ENCODE measurements around the gene ADORA3.
A peak's percentile ranks its signal among the peaks of the same experiment; 100 is the strongest.

Gene ADORA3

DNA sequence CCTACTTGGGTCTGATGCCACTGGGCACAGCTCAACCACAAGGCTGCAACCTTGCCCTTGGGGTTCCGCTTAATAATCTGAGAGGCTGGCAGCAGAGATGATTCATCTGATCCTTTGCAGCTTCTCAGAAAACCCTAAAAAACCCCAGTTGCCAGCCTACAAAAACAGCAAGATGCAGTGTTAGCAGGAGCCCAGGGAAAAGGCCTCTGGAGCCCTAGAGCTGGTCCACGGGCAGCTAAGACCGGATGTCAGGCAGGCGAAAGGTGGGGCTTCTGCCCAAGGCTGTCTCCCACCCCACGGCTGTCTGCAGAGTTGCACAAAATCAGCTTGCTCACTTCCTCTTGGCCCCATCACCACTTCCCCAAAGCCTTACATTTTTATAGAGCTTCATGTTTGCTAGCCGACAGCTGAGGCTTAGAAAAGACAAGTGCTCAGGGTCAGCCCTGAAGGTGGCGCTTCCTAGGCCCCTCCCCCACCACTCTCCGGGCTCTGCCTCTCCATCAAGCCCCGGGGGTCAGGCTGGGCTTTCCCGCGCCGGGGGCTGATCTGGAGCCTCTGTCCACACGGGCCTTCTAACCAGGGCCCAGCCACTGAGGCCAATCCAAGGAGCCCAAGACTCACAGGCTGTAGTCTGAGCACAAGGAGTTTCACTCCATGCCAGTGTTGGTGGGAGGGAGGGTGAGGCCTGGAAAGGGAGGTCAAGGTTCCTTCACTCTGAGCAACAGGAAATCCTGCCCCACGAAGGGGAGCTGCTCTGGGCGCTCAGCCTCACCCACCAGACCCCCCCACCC is 4.2 kb upstream of the ADORA3 start:
- peak; percentile 68 for DNase-seq

DNA sequence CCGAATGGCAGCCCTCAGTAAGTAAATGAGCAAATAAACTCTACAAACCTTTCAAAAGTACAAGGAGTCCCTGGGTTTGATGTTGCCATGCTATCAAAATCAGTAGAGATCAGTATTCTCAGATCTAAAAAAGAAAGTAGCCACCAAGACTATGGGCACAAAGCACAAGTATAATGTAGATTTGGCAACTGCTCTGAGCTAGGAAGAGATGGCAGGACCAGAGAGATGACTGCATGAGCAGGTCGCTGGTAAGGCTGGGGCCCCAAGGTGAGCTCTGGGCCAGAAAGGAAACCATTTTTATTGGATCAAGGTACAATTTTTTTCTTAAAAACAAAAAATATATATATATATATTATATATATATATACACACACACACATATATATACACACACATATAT is 3.1 kb upstream of the ADORA3 start:
- no peak for DNase-seq

DNA sequence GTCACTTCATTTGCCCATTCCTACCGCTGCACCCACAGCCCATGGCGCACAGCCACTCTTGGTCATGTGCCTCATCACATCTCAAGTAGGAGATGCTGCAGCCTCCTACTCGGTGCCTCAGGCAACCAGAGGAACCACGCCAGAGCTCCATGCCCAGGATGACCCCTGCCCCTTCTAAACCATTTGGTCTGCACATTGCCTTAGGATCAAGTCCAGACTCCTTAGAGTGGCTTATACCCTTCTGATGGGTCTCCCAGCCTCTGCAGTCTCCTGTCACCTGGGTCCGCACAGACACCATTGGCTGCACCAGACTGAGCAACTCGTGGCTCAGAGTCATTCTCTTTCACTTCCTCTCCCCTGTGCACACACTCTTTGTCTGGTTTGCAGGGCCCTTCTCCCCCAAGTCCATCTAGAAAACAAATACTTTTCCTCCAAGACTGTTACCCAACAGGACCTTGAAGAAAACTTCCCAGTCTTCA is 2.2 kb upstream of the ADORA3 start:
- no peak for DNase-seq

DNA sequence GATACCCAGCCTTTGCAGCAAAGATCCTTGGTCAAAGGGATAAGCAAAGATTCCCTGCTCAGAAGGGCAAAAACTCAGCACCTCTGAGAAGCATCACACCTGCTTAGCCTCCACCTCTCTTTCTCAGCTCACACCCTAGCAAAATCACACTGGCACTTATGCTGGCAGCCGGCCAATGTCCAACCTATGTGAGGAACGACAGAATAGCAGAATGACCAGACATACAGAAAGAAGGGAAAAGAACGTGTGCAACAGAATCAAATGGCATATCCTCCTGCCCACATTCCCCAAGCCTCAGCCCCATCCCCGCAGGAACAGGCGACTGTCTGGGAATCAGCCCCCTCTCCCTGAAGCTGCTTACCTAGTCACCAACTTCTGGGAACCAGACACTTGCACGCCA is 664 bp upstream of the ADORA3 start:
- no peak for DNase-seq

DNA sequence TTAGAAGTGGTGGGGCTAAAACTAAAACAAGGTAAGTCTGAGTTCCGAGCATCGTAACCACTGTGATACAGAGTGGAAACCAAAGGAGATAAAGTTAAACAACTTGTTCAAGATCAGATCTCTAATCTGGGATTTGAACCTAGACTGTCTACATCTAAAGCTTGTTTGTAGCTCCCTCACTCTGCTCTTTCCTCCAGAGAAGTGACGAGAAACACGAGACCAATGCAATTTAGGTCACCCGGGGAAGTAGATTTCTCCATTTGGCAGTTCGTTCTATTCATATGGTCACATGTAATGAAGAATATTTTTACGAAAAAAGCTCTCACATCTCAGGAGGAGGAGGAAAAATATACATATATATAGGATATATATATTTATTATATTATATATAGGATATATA is 1.8 kb downstream of the ADORA3 start:
- no peak for DNase-seq

DNA sequence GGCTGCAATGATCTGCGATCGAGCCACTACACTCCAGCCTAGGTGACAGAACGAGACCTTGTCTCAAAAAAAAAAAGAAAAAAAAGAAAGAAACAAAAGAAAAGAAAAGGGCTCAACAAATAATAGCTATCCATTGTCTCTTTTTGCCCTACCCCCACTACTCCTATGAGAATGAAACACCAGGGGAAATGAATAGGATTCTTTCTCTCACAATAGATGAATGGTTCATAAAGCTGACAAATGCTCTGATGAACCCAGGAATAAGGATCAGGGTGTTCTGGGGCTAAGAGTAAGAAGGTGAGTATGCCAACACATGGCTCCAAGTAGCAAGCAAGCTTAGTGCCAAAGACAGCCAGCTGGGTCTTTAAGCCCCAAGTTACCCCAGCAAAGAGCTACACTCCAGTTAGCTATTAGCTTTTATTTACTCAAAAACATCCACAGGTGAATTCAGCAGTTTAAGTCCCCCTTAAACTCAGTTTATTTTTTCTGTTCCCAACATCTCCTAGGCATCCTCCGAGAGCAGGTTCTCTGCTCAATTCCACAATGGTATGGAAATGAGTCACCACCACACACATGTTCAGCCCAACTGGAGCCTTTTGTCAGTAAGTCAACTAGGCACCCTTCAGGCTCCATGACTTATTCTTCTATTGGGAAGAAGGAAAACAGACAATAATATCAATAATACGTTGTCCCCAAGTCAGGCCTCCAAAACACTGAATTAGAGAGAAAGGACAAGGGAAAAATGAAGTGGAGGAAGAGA is 4.2 kb downstream of the ADORA3 start:
- DNase-seq, result no peak

DNA sequence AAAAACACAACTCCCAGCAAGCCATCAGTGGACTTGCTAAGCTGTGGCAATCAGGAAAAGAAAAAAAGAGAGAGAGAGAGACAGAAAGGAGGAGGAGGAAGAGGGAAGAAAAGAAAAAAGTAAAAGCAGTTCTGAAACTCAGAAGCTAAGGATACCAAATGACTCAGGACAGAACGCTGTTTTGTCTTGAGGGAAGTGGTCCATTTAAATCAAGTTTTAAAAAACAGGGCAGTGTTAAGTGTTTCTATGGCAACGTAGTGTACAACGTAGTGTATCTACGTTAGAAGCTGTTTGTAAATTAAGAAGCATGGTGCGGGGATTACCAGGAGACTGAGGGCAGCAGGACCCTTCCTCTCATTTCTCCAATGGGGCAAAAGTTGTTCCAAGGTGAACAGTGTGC is 5.8 kb downstream of the ADORA3 start:
- DNase-seq, result no peak

DNA sequence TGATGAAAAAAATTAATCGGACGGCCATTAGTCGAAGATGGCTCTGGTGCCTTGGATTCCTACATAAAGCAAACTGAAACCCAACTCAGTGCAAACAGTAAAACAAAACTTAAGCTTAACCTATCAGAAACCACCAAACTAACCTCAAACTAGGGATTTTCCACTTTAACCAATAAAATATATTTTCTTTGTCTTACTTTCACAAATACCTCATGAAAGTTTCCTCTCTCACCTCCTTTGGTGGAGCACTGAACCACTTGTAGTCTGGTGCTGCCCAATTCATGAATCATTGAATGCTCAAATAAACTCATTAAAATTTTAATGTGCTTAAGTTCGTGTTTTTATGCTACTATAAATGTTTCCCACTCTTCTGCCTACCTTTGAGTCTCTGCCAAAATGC is 7.0 kb downstream of the ADORA3 start:
- no peak for DNase-seq

DNA sequence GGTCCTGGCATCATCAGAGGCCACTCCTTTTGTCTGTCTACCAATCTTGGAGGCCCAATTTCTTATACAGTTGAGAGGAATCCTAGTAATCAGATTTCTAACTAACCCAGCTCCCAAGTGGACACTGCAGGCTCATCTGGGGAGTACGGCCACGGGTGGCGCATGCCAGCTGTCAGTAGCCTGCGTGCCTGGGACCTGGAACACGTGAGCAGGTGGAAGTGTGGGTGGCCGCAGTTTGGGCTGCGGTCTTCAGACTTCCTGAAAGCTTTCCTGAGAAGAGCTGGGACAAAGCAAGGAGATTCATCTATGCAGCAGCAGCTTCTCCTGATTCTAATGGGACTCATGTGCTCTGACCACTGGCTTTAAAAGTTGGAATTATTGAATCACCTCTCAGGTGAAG is 12.4 kb downstream of the ADORA3 start:
- no peak for DNase-seq

DNA sequence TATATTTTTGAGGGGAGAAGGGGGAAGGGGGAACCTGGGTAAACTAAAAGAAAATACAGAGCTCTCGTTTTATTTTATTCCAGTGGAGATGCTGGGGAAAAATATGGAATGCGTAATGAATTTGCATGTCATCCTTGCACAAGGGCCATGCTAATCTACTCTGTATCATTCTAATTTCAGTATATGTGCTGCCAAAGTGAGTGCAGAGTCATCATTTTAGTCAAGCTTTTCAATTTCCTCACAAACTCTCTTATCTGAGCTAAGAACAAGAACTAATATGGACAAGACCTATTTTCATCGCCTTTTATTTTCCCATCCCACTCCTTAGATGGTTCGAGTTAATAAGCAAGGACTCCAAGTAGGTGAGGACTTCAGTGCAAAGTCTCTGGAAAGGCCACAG is 13.2 kb downstream of the ADORA3 start:
- DNase-seq, result no peak

DNA sequence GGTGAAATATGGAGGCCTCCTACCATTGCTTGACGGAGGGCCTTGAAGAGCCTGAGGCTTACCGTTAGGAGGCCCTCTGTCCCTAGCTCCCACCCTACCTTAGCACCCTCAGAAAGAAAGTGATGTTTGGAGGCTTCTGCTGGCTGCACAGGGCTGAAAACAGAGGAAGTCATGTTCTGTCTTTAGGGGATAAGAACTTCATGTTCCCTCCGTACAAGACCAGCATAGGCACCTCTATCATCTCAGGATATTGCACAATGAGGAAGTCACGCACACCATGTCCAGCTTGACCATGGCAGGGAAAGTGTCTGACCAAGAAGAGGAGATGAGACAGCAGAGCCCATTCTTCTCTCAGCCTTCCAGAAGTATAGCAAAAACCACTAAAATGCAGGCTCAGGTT is 13.8 kb downstream of the ADORA3 start:
- DNase-seq, result no peak

DNA sequence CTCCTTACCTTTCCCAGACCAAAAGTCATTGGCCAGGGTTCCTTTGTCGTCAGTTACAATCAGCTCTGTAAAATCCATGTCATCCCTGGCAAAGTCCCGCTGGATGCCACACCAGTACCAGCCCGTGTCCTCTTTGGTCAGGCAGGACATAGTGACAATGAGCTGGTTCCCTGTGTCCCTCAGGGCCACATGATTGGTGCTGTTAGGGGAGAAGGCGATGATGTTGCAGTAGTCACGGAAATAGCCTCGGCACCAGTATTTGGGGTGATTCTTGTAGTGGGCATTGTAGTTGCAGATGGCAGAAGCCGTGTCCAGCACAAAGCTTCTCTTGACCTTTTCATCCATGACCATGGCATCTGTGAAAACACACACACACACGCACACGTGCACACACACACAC is 14.8 kb downstream of the ADORA3 start:
- no peak for DNase-seq

DNA sequence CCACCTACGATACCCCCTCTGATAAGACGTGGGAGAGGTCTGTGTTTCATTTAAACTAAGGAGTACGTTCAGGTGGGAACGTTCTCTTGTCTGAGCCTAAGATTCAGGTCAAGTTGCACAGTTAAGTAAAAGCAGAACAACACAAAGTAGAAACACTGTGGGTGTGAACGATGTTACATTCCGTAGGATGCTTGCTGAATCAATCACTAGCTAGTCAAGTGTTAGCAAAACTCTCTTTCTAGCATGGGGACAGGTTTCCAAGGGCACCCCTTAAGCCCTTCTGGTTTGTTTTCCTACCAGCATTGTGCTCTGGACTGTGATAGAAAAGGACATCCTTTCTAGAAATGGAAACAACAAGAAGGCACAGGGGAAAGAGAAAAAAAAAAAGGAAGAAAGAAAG is 16.3 kb downstream of the ADORA3 start:
- no peak for DNase-seq

DNA sequence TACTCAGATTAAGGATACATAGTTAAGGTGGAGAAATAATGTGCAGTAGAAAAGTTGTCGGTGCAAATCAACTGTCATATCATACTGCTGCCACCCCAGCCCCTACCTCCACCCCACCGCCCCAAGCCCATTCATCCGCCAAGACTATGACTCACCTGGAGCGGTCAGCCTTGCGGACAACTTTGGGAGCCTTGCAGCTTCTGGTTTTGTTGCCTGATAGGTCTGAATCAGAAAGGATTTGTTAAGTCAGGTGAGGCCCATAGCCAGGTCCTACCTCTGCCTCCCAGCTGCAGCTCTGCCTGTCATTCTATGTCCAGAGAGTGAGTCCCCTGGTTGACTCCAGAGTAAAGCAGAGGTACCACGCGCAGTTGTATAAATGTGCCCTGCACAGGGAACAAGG is 17.0 kb downstream of the ADORA3 start:
- DNase-seq, result no peak

DNA sequence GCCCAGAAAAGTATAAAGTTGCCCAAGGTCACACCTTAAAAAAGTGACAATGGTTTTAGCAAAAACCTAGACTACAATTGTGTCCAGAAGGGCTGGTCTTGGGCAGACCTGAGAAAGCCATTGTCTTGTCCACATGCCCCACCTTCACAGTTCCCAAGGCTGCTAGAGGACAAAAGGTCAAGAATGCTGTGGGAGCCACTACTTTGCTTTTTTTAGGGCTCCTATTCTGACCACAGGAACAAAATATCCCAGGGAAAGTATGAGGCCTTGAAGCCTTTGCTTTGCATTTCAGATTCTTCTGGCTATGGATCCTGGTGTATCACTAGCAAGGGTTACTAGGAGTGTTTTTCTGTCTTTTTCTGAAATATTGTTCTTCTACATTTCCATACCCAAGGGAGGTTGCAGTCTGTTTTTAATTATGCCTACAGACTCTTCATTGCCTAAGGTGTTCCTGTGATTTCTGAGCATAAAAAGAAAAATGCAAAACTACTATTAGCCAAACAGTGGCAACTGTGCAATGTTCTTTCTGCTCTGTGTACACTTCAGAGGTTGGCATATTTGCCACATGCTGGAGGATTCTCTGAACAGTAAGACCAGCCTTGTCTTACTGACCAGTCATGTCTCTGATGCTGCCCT is 18.9 kb downstream of the ADORA3 start:
- no peak for DNase-seq

DNA sequence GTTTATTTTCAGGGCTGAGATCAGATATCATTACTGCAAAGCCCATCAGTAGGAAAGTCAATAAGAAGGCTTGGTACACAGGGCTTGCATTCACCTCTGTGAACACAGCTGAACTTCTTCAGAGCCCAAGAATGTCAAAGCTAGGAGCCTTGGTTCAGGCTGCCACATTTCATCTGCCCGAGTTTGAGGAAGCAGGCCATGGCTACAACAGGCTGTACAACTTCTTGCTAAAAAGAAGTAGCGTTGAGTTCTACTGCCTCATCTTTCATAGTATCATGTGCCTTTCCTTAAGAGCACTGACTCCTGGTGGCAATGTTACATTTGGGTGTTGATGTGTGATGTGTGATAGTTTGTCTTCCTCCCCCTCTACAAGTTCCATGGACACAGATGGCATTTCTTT is 19.6 kb downstream of the ADORA3 start:
- no peak for DNase-seq

DNA sequence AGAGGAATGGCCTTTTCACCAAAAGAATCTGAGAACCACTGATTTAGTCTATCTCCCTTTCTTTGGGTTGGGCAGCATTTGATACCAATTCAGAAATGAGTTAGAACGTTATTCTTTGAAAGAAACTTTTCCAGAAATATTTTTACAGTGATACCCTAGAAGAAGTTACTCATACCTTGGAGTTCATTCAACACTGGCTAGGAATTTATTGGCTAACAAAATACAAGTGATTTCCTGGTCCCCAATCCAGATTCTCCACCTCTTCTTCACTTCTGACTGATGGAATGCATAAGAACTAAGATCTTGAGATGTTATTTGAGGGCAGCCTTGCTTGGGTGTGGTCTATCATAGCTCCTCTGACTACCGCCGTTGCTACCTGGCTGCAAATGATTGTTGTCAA is 20.3 kb downstream of the ADORA3 start:
- DNase-seq, result no peak

DNA sequence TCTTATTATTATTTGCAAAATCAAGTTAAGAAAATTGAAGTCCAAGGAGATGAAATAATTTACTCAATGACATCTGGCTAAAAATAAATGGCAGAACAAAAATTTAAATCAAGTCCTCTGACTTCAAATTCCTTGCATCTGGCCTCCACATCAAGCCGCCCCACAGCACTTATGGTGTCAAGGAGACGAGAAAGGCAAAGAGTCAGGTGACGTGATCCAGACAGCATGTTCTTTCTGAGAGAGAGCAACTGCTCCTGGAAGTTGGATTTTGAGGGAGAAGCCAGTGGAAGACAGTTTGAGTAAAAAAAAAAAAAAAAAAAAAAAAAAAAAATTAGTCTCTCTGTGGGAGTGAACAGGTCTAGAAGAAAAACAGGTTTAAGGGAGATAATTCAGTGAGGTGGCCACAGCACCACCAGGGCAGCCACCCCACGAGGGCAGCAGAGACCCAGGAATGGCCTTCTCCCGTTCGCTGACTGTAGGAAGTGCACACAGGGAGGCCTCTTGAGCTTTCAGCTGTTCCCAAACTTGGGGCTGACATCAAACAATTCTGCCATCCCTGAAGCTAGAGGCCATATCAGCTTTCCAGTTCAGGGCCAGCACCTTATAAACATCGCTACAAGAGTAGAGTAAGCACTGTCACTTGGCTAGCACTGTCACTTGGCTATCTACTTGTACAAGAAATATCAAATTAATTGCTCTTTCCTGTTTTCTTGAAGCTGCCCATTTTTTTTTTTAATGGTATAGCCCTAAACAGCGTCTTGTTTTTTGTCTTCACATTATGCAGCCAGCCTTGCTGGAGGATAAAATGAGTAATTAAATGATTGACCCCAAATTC is 21.8 kb downstream of the ADORA3 start:
- peak; percentile 67 for DNase-seq

DNA sequence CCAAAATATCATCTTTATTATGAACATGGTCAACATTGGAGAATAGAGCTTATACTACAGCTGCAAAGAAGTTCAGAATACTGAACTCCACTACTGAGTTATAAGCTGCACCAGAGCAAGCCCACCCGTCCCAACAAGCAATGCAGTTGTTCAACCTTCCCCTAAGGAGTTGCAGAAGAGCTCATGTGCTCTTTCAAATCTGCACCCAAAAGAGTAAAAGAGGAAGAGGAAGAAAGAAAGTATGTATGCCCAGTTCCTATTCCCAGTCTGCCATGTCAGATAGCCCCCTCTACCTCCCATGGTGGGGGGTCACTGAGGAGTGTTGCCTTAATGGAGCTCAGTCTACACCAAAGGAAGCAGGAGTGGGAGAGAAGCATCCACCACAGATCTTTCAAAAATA is 22.8 kb downstream of the ADORA3 start:
- no peak for DNase-seq

DNA sequence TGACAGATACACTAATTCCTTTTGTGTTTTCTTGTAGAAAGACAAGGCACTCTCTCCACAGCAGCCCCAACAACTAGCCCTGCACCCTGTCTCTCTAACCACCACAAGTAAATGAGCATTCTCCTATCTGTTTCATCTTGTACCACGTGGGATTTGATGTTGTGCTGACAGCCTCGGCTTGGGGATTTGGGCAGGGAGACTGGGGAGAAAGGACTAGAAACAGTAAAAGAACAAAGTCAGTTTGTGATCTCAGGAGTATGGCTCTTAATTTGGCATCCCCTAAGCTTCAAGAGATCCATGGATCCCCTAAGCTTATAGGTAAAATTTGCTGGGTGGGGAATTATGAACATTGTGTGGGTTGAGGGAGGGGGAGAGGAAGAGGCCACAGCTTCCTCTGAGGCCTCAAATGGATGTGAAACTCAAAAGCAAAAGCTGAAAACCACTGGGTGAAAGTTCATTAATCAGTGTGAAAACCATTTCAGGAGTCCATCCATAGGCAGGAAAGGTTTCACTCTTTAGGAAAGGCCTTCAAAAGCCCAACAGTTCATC is 26.6 kb downstream of the ADORA3 start:
- peak; percentile 61 for DNase-seq

DNA sequence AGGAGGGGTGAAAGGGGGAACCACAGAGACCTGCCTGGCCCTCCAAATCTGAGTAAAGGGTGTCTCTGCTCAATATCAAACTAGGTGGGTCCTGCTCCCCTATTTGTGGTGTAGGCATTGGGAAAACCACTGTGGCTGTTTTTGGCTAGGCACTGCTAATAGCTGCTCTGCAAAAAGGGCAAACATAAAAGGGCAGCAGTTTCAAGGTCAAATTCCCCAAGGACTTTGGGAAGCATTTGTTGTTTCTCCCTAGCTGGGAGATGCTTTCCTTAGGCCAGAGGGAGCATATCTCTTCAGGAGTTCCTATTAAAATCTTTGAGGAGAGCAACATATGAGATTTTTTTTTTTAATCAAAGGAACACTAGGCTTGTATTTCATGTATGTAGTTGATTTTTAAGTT is 27.2 kb downstream of the ADORA3 start:
- no peak for DNase-seq

DNA sequence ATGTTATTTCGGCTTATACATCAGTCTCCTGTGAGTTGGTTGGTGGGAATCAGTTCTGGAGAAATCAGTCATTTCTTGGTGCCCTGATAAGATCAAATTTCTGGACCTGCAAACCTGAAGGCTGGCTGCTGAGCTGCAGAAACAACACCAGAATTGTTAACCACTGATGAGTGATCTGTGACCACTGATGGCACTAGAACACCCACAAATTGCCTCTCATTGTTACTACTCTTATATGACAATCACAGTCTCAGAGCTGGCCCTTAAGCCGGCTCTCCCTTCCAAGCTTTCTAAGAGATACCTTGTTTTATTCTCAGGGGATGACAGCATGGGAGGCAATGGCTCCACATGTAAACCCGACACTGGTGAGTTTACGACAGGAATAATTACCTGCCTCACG is 27.7 kb downstream of the ADORA3 start:
- DNase-seq, result peak; percentile 29

DNA sequence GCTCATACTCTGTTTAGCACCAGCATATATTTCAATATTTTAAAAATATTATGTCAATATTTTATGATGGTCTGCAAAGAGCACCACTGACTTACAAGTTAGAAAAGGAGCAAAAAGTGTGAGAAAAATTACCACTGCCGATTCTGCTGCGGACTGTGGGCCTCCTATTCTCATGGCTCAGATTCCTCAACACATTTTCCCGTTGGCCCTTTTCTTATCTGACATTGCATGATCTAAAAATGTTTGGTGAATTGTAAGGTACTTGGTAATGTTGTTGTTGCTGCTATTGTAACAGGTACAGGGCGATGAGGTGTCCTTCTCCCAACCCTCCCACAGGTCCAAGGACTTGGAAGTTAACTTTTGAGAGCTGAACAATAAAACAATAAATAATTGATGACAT is 28.9 kb downstream of the ADORA3 start:
- no peak for DNase-seq

Measured in CD4-positive, alpha-beta T cell treated with Interleukin-21 for 1 hour (primary cell).